Measurements from ENCODE around the gene SLC3A2.
"Not testable (repeated sequence)": the region's sequence is repeated elsewhere in the genome, so short reads cannot be mapped to it uniquely, and the experiment has no call there.

Gene SLC3A2

DNA sequence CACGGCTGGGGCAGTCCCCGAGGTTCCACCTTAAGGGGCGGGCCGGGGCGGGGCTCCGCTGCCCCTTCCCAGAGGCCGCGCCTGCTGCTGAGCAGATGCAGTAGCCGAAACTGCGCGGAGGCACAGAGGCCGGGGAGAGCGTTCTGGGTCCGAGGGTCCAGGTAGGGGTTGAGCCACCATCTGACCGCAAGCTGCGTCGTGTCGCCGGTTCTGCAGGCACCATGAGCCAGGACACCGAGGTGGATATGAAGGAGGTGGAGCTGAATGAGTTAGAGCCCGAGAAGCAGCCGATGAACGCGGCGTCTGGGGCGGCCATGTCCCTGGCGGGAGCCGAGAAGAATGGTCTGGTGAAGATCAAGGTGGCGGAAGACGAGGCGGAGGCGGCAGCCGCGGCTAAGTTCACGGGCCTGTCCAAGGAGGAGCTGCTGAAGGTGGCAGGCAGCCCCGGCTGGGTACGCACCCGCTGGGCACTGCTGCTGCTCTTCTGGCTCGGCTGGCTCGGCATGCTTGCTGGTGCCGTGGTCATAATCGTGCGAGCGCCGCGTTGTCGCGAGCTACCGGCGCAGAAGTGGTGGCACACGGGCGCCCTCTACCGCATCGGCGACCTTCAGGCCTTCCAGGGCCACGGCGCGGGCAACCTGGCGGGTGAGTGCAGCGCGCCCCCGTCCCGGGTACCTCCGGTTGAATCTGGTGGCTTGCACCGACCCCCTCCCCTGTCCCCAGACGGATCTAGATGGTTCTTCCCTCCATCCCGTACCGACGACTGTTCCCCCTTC is at the start of gene SLC3A2:
Gene SLC3A2, plus strand, starts transcription at position 94 of the 776 bp plus-strand sequence. Its CDS starts 128 bp downstream, at position 222.
- peak within 1 kb of the TSS; percentile 99 for H3K9ac ChIP-seq (ENCODE audit: low read length)
- peaks cover 31% of the 10 kb centered on the region for H3K4me1 ChIP-seq (ENCODE audit: control insufficient read depth, insufficient read depth, low read length)
- H3K36me3 ChIP-seq (ENCODE audit: control insufficient read depth, insufficient read depth, low read length), result peaks cover 25% of the 10 kb centered on the region

GRCh38 chr11:62830904-62831519 is 49.7 kb upstream of the SLC3A2 start:
- Histone ChIP-seq H3K4me3 (ENCODE audit: low read length) (peak overlapping the region; percentile 83), H3K9ac (ENCODE audit: low read length) (peak overlapping the region; percentile 81), H3K27ac (ENCODE audit: low read depth, low read length) (peak overlapping the region; percentile 98), H3K36me3 (ENCODE audit: control insufficient read depth, insufficient read depth, low read length) (peaks cover 17% of the 10 kb centered on the region), H3K4me1 (ENCODE audit: control insufficient read depth, insufficient read depth, low read length) (peaks cover 6% of the 10 kb centered on the region), H3K27me3 (ENCODE audit: control insufficient read depth, insufficient read depth, low read length) (no peaks in the 10 kb centered on the region)

More for the DNA sequence above, at the start of gene SLC3A2:
- peaks cover 3% of the 10 kb centered on the region for H3K27me3 ChIP-seq (ENCODE audit: control insufficient read depth, insufficient read depth, low read length)
- H3K27ac ChIP-seq (ENCODE audit: low read depth, low read length), result peak within 1 kb of the TSS; percentile 99
- peak within 1 kb of the TSS; percentile 100 for H3K4me3 ChIP-seq (ENCODE audit: low read length)

GRCh38 chr11:62831520-62832335 is 49.0 kb upstream of the SLC3A2 start, which contains the start of gene STX5:
Gene STX5 (minus strand): TSS chr11:62832051. CDS start chr11:62831243, 808 bp downstream.
- H3K9ac ChIP-seq (ENCODE audit: low read length), result peak within 1 kb of the TSS; percentile 98
- peak within 1 kb of the TSS; percentile 94 for H3K4me3 ChIP-seq (ENCODE audit: low read length)
- H3K4me1 ChIP-seq (ENCODE audit: control insufficient read depth, insufficient read depth, low read length), result peaks cover 6% of the 10 kb centered on the region
- H3K27me3 ChIP-seq (ENCODE audit: control insufficient read depth, insufficient read depth, low read length), result no peaks in the 10 kb centered on the region
- H3K27ac ChIP-seq (ENCODE audit: low read depth, low read length), result peak within 1 kb of the TSS; percentile 98
- H3K36me3 ChIP-seq (ENCODE audit: control insufficient read depth, insufficient read depth, low read length), result peaks cover 17% of the 10 kb centered on the region

DNA sequence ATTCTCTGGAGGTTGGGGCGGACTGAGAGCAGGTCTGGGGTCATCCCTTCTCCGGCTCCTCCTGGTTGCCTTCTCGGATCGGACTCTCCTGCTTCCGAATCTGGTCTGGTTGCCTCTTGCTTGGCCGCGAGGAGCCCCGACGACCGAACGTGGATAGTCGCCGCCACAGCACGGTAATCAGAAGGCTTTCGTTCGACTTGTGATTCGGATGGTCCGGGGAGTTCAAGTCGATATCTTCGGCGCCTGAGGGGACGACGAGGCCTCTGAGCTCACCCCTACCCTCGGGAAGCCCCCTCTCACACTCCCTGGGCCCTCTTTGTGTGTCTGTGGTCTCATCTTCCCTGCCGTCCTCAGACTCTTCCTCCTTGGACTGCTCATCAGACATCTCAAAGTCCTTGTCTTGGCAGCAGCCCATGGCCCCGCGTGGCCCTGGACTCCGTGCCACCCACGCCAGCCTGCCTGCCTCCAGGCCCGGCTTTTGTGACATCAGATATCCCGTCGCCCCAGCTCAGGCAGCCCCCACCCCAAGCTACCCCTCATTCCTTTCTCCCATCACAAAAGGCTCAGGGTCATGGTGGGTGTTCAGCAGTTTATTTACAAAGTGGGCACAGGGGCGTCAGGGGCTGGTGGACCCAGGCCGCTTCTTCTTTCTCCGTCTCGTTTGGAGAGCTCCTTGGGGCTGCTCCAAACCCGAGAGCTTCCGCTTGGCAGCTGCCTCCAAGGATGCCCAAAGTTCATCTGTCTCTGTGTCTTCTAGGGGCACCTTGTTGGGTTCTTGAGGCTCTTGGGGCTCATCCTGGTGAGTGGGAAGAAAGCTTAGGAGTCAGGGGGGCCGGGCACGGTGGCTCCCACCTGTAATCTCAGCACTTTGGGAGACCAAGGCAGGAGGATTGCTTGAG is 48.1 kb upstream of the SLC3A2 start, which contains the start of gene TEX54:
Gene TEX54, minus strand, starts transcription at position 506 of the 899 bp plus-strand sequence.
- Histone ChIP-seq H3K27me3 (ENCODE audit: control insufficient read depth, insufficient read depth, low read length) (no peaks in the 10 kb centered on the region), H3K9ac (ENCODE audit: low read length) (peak within 1 kb of the TSS; percentile 98), H3K4me1 (ENCODE audit: control insufficient read depth, insufficient read depth, low read length) (peaks cover 6% of the 10 kb centered on the region), H3K4me3 (ENCODE audit: low read length) (peak within 1 kb of the TSS; percentile 94), H3K36me3 (ENCODE audit: control insufficient read depth, insufficient read depth, low read length) (peaks cover 9% of the 10 kb centered on the region), H3K27ac (ENCODE audit: low read depth, low read length) (peak within 1 kb of the TSS; percentile 98)

- Histone ChIP-seq H3K4me3 (ENCODE audit: low read length) (no peak overlapping the region), H3K27ac (ENCODE audit: low read depth, low read length) (no peak overlapping the region), H3K36me3 (ENCODE audit: control insufficient read depth, insufficient read depth, low read length) (peaks cover 9% of the 10 kb centered on the region), H3K4me1 (ENCODE audit: control insufficient read depth, insufficient read depth, low read length) (peaks cover 9% of the 10 kb centered on the region), H3K27me3 (ENCODE audit: control insufficient read depth, insufficient read depth, low read length) (no peaks in the 10 kb centered on the region), H3K9ac (ENCODE audit: low read length) (no peak overlapping the region)
Observed at GRCh38 chr11:62835336-62835735, 45.4 kb upstream of the SLC3A2 start.

GRCh38 chr11:62839050-62839945 is 41.4 kb upstream of the SLC3A2 start, which contains the start of gene WDR74:
Gene WDR74 (minus strand): TSS chr11:62839590. CDS start chr11:62839570, 20 bp downstream.
- peaks cover 9% of the 10 kb centered on the region for H3K36me3 ChIP-seq (ENCODE audit: control insufficient read depth, insufficient read depth, low read length)
- peaks cover 12% of the 10 kb centered on the region for H3K4me1 ChIP-seq (ENCODE audit: control insufficient read depth, insufficient read depth, low read length)
- peak within 1 kb of the TSS; percentile 96 for H3K4me3 ChIP-seq (ENCODE audit: low read length)
- H3K9ac ChIP-seq (ENCODE audit: low read length), result peak within 1 kb of the TSS; percentile 77
- H3K27me3 ChIP-seq (ENCODE audit: control insufficient read depth, insufficient read depth, low read length), result no peaks in the 10 kb centered on the region
- peak within 1 kb of the TSS; percentile 100 for H3K27ac ChIP-seq (ENCODE audit: low read depth, low read length)

- not testable (repeated sequence) for H3K27me3 ChIP-seq (ENCODE audit: control insufficient read depth, insufficient read depth, low read length); H3K36me3 ChIP-seq (ENCODE audit: control insufficient read depth, insufficient read depth, low read length)
- Histone ChIP-seq H3K4me3 (ENCODE audit: low read length) (peak overlapping the region; percentile 96), H3K4me1 (ENCODE audit: control insufficient read depth, insufficient read depth, low read length) (peaks cover 12% of the 10 kb centered on the region), H3K9ac (ENCODE audit: low read length) (peak overlapping the region; percentile 77), H3K27ac (ENCODE audit: low read depth, low read length) (peak overlapping the region; percentile 100)
Observed at GRCh38 chr11:62840721-62841360, 39.9 kb upstream of the SLC3A2 start.

DNA sequence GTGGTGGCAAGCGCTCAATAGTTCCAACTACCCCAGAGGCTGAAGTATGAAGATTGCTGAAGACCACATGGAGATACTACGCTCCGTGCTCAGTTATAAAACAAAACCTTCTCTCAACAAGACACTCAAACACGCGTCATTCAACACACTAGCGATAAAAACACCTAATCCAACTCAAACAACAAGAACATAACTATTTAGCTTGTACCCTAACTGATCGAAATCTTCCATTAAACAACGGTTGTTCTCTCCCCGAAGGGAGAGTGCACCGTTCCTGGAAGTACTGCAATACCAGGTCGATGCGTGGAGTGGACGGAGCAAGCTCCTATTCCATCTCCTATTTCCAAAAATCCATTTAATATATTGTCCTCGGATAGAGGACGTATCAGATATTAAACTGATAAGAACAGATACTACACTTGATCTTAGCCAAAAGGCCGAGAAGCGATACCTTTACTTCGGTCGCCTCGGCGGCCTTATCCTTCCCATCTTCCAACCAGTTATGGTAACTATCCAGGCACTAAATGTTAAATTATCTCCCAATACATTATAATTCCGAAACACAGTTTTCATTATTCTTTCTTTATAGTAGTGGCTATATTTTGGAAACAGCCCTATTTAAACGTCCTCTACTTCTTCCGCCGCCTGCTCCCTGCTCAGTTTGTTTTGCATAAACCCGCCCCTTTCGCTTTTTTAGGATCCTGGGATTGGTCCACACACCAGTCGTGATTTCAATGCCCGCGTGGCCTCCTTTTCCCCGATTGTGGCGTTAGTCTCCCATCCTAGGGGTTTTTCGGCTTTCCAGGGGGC is 39.1 kb upstream of the SLC3A2 start:
- H3K4me1 ChIP-seq (ENCODE audit: control insufficient read depth, insufficient read depth, low read length), result peaks cover 12% of the 10 kb centered on the region
- peak overlapping the region; percentile 100 for H3K27ac ChIP-seq (ENCODE audit: low read depth, low read length)
- H3K27me3 ChIP-seq (ENCODE audit: control insufficient read depth, insufficient read depth, low read length), result no peaks in the 10 kb centered on the region
- peak overlapping the region; percentile 66 for H3K9ac ChIP-seq (ENCODE audit: low read length)
- no peaks in the 10 kb centered on the region for H3K36me3 ChIP-seq (ENCODE audit: control insufficient read depth, insufficient read depth, low read length)
- peak overlapping the region; percentile 96 for H3K4me3 ChIP-seq (ENCODE audit: low read length)

- peak overlapping the region; percentile 73 for H3K4me3 ChIP-seq (ENCODE audit: low read length)
- H3K36me3 ChIP-seq (ENCODE audit: control insufficient read depth, insufficient read depth, low read length), result no peaks in the 10 kb centered on the region
- H3K27ac ChIP-seq (ENCODE audit: low read depth, low read length), result peak overlapping the region; percentile 100
Observed at GRCh38 chr11:62842171-62842741, 38.4 kb upstream of the SLC3A2 start.

More at GRCh38 chr11:62842171-62842741, 38.4 kb upstream of the SLC3A2 start:
- peaks cover 12% of the 10 kb centered on the region for H3K4me1 ChIP-seq (ENCODE audit: control insufficient read depth, insufficient read depth, low read length)
- H3K9ac ChIP-seq (ENCODE audit: low read length), result peak overlapping the region; percentile 66
- no peaks in the 10 kb centered on the region for H3K27me3 ChIP-seq (ENCODE audit: control insufficient read depth, insufficient read depth, low read length)

All from rectal smooth muscle tissue (tissue), 1 donor.